Measurements from ENCODE around the gene LGR6. TPM values are rescaled to one million over a fixed set of nuclear protein-coding genes. Genes with fewer than 3 reads are reported as not detected.
"Not testable (repeated sequence)": the region's sequence is repeated elsewhere in the genome, so short reads cannot be mapped to it uniquely, and the experiment has no call there.

The LGR6 gene
- total RNA-seq, 6 experiments from 2014 or later, result 0.17 to 2.0 (median 1.0) TPM

DNA sequence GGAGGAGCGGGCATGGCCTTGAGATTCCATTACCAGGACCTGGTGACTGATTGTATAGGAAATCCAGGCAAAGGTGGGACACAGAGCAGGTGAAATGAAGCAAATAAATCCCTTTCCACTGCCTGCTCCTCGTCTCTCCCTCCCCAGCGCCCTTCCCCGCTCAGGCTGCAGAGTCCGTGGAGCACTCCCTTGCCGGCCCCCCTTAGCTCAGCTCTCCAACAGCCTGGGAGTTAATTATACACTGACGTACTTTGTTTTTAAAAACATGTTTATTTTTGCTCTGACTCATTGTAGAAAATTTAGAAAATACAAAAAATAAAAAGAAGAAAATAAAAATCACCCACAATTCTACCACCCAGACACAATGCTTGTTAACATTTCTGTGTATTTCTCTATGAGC lies 61.7 kb downstream of the LGR6 start:
- TF ChIP-seq, protein P1, sequence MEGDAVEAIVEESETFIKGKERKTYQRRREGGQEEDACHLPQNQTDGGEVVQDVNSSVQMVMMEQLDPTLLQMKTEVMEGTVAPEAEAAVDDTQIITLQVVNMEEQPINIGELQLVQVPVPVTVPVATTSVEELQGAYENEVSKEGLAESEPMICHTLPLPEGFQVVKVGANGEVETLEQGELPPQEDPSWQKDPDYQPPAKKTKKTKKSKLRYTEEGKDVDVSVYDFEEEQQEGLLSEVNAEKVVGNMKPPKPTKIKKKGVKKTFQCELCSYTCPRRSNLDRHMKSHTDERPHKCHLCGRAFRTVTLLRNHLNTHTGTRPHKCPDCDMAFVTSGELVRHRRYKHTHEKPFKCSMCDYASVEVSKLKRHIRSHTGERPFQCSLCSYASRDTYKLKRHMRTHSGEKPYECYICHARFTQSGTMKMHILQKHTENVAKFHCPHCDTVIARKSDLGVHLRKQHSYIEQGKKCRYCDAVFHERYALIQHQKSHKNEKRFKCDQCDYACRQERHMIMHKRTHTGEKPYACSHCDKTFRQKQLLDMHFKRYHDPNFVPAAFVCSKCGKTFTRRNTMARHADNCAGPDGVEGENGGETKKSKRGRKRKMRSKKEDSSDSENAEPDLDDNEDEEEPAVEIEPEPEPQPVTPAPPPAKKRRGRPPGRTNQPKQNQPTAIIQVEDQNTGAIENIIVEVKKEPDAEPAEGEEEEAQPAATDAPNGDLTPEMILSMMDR (IDR thresholded peaks at IDR 0.05), result no peak
- no peak for TF ChIP-seq POLR2A (IDR thresholded peaks at IDR 0.05)
- no peaks in the 10 kb centered on the region for H3K36me3 ChIP-seq
- H3K27ac ChIP-seq, result no peak overlapping the region
- H3K4me1 ChIP-seq, result no peaks in the 10 kb centered on the region
- no peak overlapping the region for H3K4me3 ChIP-seq
- DNase-seq (peak in 2 of 3 donors; percentile 16 to 33), ATAC-seq (no peak)
- 33% methylated on average over 5 of the region's 7 CpGs for WGBS (ENCODE audit: insufficient coverage, low coverage, low lambda C conversion rate, missing lambda C conversion rate)
- intact Hi-C loops (cut with DNase I), result no loop called here
- no peaks in the 10 kb centered on the region for H3K27me3 ChIP-seq
- no peaks in the 10 kb centered on the region for H3K9me3 ChIP-seq

DNA sequence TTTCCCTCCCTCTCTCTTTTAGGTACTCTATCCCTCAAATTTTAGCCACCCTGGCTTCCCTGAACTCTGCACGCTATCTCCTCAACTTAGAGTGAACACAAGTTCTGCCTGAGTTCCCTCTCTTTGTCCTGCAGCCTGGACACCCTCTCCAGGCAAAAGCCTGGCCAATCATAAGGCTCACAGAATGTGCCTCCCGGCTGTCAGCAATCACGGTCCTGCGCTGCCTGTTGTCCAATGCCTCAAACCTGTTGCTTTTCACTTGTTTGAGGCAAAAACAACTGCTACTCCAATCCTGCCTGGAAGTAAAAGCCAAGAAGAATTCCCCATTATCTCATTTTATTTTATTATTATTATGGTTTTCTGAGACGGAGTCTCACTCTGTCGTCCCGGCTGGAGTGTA lies 66.1 kb downstream of the LGR6 start:
- DNase-seq, result peak in 1 of 3 donors; percentile 12
- no peak overlapping the region for H3K27ac ChIP-seq
- H3K36me3 ChIP-seq, result no peaks in the 10 kb centered on the region
- WGBS (ENCODE audit: insufficient coverage, low coverage, low lambda C conversion rate, missing lambda C conversion rate), result 63% methylated on average over 7 of the region's 7 CpGs
- intact Hi-C loops (cut with DNase I), result no loop called here
- TF ChIP-seq POLR2A (IDR thresholded peaks at IDR 0.05), result no peak
- TF ChIP-seq, protein P1 (IDR thresholded peaks at IDR 0.05), result no peak
- ATAC-seq, result no peak
- H3K4me1 ChIP-seq, result no peaks in the 10 kb centered on the region
- no peaks in the 10 kb centered on the region for H3K27me3 ChIP-seq
- H3K9me3 ChIP-seq, result no peaks in the 10 kb centered on the region
- no peak overlapping the region for H3K4me3 ChIP-seq

DNA sequence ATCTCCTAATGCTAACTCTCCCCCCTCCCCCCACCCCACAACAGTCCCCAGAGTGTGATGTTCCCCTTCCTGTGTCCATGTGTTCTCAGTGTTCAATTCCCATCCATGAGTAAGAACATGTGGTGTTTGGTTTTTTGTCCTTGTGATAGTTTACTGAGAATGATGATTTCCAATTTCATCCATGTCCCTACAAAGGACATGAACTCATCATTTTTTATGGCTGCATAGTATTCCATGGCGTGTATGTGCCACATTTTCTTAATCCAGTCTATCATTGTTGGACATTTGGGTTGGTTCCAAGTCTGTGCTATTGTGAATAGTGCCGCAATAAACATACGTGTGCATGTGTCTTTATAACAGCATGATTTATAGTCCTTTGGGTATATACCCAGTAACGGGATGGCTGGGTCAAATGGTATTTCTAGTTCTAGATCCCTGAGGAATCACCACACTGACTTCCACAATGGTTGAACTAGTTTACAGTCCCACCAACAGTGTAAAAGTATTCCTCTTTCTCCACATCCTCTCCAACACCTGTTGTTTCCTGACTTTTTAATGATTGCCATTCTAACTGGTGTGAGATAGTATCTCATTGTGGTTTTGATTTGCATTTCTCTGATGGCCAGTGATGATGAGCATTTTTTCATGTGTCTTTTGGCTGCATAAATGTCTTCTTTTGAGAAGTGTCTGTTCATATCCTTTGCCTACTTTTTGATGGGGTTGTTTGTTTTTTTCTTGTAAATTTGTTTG lies 67.8 kb downstream of the LGR6 start:
- 50% methylated on average over 1 of the region's 4 CpGs for WGBS (ENCODE audit: insufficient coverage, low coverage, low lambda C conversion rate, missing lambda C conversion rate)
- H3K36me3 ChIP-seq; H3K9me3 ChIP-seq; H3K4me3 ChIP-seq; H3K27me3 ChIP-seq; H3K27ac ChIP-seq; DNase-seq; intact Hi-C loops (cut with DNase I); H3K4me1 ChIP-seq; ATAC-seq: not testable (repeated sequence)

DNA sequence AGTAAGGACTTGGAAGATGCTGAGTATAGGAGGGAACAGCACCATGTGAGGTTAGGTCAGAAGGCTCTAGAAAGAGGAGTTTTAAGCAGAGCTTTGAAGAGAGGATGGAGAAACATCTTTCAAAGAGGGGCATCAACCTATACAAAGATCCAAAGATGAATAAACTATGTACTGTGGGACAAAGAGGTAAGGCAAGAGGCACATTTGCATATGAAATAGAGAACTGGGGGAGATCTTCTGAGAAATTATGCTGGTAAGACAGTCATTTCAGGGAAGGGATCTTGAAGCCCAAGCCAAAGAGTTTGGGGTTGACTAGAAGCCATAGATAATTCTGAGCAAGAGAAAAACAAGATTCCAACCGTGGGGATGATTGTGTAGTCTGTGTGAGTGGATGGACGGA lies 70.0 kb downstream of the LGR6 start:
- ATAC-seq (no peak), DNase-seq (no peak)
- intact Hi-C loops (cut with DNase I), result no loop called here
- WGBS (ENCODE audit: insufficient coverage, low coverage, low lambda C conversion rate, missing lambda C conversion rate), result 25% methylated on average over 2 of the region's 2 CpGs
- Histone ChIP-seq H3K4me3 (no peak overlapping the region), H3K36me3 (no peaks in the 10 kb centered on the region), H3K9me3 (no peaks in the 10 kb centered on the region), H3K27ac (no peak overlapping the region), H3K27me3 (no peaks in the 10 kb centered on the region), H3K4me1 (no peaks in the 10 kb centered on the region)
- TF ChIP-seq POLR2A (IDR thresholded peaks at IDR 0.05), result no peak
- TF ChIP-seq, protein P1 (IDR thresholded peaks at IDR 0.05), result no peak

DNA sequence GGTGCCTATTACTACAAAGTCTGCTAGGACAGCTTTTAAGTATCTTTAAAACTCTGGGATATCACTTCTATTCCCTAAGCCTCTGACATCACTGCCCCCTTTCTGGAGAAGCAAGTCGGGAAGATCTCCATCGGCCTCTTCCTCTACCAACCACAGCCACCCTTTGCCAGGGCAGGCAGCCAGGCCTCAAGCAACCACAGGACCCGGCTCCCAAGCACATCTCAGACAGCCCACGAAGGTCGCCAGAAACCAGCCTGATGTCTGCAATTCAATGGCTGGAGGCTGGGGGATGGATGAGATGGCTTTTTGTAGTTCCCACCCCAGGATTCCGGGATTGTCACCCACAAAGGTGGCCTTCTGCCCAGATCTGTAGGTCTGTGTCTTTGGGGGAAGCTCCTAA lies 70.7 kb downstream of the LGR6 start:
- no peak for TF ChIP-seq POLR2A (IDR thresholded peaks at IDR 0.05)
- TF ChIP-seq, protein P1 (IDR thresholded peaks at IDR 0.05), result no peak
- Histone ChIP-seq H3K36me3 (no peaks in the 10 kb centered on the region), H3K9me3 (no peaks in the 10 kb centered on the region), H3K4me1 (no peaks in the 10 kb centered on the region), H3K27me3 (no peaks in the 10 kb centered on the region), H3K27ac (no peak overlapping the region), H3K4me3 (no peak overlapping the region)
- WGBS (ENCODE audit: insufficient coverage, low coverage, low lambda C conversion rate, missing lambda C conversion rate), result 16% methylated on average over 6 of the region's 6 CpGs
- DNase-seq (peak in 1 of 3 donors; percentile 19), ATAC-seq (no peak)
- intact Hi-C loops (cut with DNase I), result no loop called here

Measured in right lobe of liver (tissue), 6 donors.